Smooth muscle cell of the umbilical artery (primary cell): ENCODE data around the gene TRPM2. TPM values are rescaled to one million over a fixed set of nuclear protein-coding genes. Genes with fewer than 3 reads are reported as not detected.

Experiments
- total RNA-seq: library from RNA; depleted of rRNA; stranded (reverse); fragments of >200 nt; gene quantifications from 2 replicates; pipeline ENCODE4 v1.2.3, GENCODE V29; 2014

The TRPM2 gene
- under 0.01 TPM in 1 of 2 replicates, not detected in the other for total RNA-seq

GRCh38 chr21:44353191-44353970 lies at the start of gene TRPM2:
Gene TRPM2 (plus strand): TSS chr21:44353621. CDS start chr21:44353701, 80 bp downstream.

GRCh38 chr21:44338971-44339910 lies 14.2 kb upstream of the TRPM2 start, which contains the start of gene CFAP410:
Gene CFAP410 (minus strand): TSS chr21:44339390. CDS start chr21:44339194, 196 bp downstream.

GRCh38 chr21:44454747-44455523 lies 101.5 kb downstream of the TRPM2 start, which contains the start of gene LRRC3:
Gene LRRC3 (plus strand): TSS chr21:44455510. CDS start chr21:44456645, 1,135 bp downstream.

Other genes with a start within 250 kb of the TRPM2 start
- gene PWP2, start 246.2 kb upstream of the TRPM2 start, total RNA-seq, result 4.8 and 6.7 TPM in 2 replicates
- gene GATD3, start 219.9 kb upstream of the TRPM2 start, total RNA-seq, result 8.5 and 17.8 TPM in 2 replicates
- under 0.01 and 0.46 TPM in 2 replicates for gene ICOSLG, start 112.7 kb upstream of the TRPM2 start, total RNA-seq
- gene DNMT3L, start 91.7 kb upstream of the TRPM2 start, total RNA-seq, result not detected in 2 replicates
- under 0.01 and 0.05 TPM in 2 replicates for gene AIRE, start 67.7 kb upstream of the TRPM2 start, total RNA-seq
- gene PFKL, start 53.6 kb upstream of the TRPM2 start, total RNA-seq, result 263 and 312 TPM in 2 replicates
- gene CFAP410, start 14.2 kb upstream of the TRPM2 start, total RNA-seq, result 6.2 and 6.9 TPM in 2 replicates
- 0.78 and 0.89 TPM in 2 replicates for gene LRRC3, start 101.9 kb downstream of the TRPM2 start, total RNA-seq
- gene KRTAP10-1, start 186.6 kb downstream of the TRPM2 start, total RNA-seq, result not detected in 2 replicates
- gene KRTAP10-2, start 197.9 kb downstream of the TRPM2 start, total RNA-seq, result not detected in 2 replicates
- gene KRTAP10-3, start 205.2 kb downstream of the TRPM2 start, total RNA-seq, result not detected in 2 replicates
- not detected in 2 replicates for gene KRTAP10-4, start 220.1 kb downstream of the TRPM2 start, total RNA-seq
- not detected in 2 replicates for gene KRTAP10-5, start 227.0 kb downstream of the TRPM2 start, total RNA-seq
- gene KRTAP10-6, start 238.9 kb downstream of the TRPM2 start, total RNA-seq, result not detected in 2 replicates
- not detected in 2 replicates for gene KRTAP10-7, start 247.0 kb downstream of the TRPM2 start, total RNA-seq